ENCODE results near the gene GCNT2. TPM values are rescaled to one million over a fixed set of nuclear protein-coding genes. Genes with fewer than 3 reads are reported as not detected.

Gene GCNT2
- total RNA-seq, 1 experiment from 2014 or later = 51.2 TPM

GRCh38 chr6:10556992-10557391 lies 35.8 kb downstream of the GCNT2 start:
- Mint-ChIP-seq H3K4me1 (peaks cover 81% of the 10 kb centered on the region), H3K36me3 (peaks cover 21% of the 10 kb centered on the region), H3K27me3 (ENCODE audit: low read depth) (no peaks in the 10 kb centered on the region), H3K27ac (peak overlapping the region; percentile 97), H3K9me3 (no peaks in the 10 kb centered on the region), H3K4me3 (peak overlapping the region; percentile 94)
- DNase-seq (ENCODE audit: low spot score) (no peak), ATAC-seq (no peak)
- TF ChIP-seq ZNF232 (CRISPR knock-in tag; IDR thresholded peaks at IDR 0.05) (no peak), NFYB (CRISPR knock-in tag; conservative IDR thresholded peaks at IDR 0.05; ENCODE audit: low read depth) (no peak), ATF2 (CRISPR knock-in tag; IDR thresholded peaks at IDR 0.05; ENCODE audit: borderline replicate concordance, low read depth) (no peak), NFE2L1 (CRISPR knock-in tag; IDR thresholded peaks at IDR 0.05) (no peak), ERG (CRISPR knock-in tag; IDR thresholded peaks at IDR 0.05) (no peak), PREB (CRISPR knock-in tag; IDR thresholded peaks at IDR 0.05; ENCODE audit: borderline replicate concordance) (no peak), AFF4 (CRISPR knock-in tag; IDR thresholded peaks at IDR 0.05; ENCODE audit: borderline replicate concordance) (no peak), ZNF423 (CRISPR knock-in tag; IDR thresholded peaks at IDR 0.05) (no peak), ZNF138 (CRISPR knock-in tag; conservative IDR thresholded peaks at IDR 0.05) (no peak), ESRRA (CRISPR knock-in tag; IDR thresholded peaks at IDR 0.05; ENCODE audit: borderline replicate concordance) (no peak)
- ChIA-PET CTCF (interaction anchor here (0.9 to 2.0 kb wide), 7 partner anchors 12 to 330 kb away, joined by 3 to 16 read pairs (median 4); partner anchors contain the start of genes C6orf52, PAK1IP1 and SYCP2L), POLR2A (interaction anchor here (0.5 to 2.4 kb wide), 6 partner anchors 11 to 526 kb away, joined by 3 to 19 read pairs (median 4); partner anchors contain the start of gene GCNT2)

GRCh38 chr6:10557913-10558312 lies 36.8 kb downstream of the GCNT2 start:
- DNase-seq (ENCODE audit: low spot score) (no peak), ATAC-seq (peak; percentile 42)
- Mint-ChIP-seq H3K27me3 (ENCODE audit: low read depth) (no peaks in the 10 kb centered on the region), H3K4me1 (peaks cover 79% of the 10 kb centered on the region), H3K36me3 (peaks cover 22% of the 10 kb centered on the region), H3K4me3 (peak overlapping the region; percentile 94), H3K9me3 (no peaks in the 10 kb centered on the region), H3K27ac (peak overlapping the region; percentile 97)
- POLR2A ChIA-PET = interaction anchor here (0.9 kb wide), 1 partner anchor 25 kb away, joined by 3 read pairs; no protein-coding TSS in a partner anchor
- CTCF ChIA-PET = interaction anchor here (1.0 to 1.6 kb wide), 2 partner anchors 35 to 47 kb away, joined by 4 read pairs; no protein-coding TSS in a partner anchor
- TF ChIP-seq GRHL2 (CRISPR knock-in tag; IDR thresholded peaks at IDR 0.05; ENCODE audit: insufficient replicate concordance, severe bottlenecking) (no peak), ERG (CRISPR knock-in tag; IDR thresholded peaks at IDR 0.05) (no peak), FOXP1 (CRISPR knock-in tag; IDR thresholded peaks at IDR 0.05; ENCODE audit: borderline replicate concordance) (no peak), E2F4 (CRISPR knock-in tag; IDR thresholded peaks at IDR 0.05; ENCODE audit: borderline replicate concordance, low read depth) (no peak), HMGXB4 (CRISPR knock-in tag; IDR thresholded peaks at IDR 0.05) (no peak), ATF1 (CRISPR knock-in tag; IDR thresholded peaks at IDR 0.05) (no peak), PRRX2 (CRISPR knock-in tag; IDR thresholded peaks at IDR 0.05) (no peak), ZNF671 (CRISPR knock-in tag; IDR thresholded peaks at IDR 0.05) (no peak)
